ENCODE measurements around the gene ZSCAN30. TPM values are rescaled to one million over a fixed set of nuclear protein-coding genes. Genes with fewer than 3 reads are reported as not detected.

ZSCAN30 gene
- total RNA-seq: 10 to 100 TPM; 12.9 to 18.1 TPM

- Mint-ChIP-seq H3K4me1 (peaks cover 38% of the 10 kb centered on the region), H3K27me3 (no peaks in the 10 kb centered on the region), H3K36me3 (peaks cover 68% of the 10 kb centered on the region), H3K27ac (peak within 1 kb of the TSS; percentile 94), H3K9me3 (ENCODE audit: low read depth) (peaks cover 14% of the 10 kb centered on the region), H3K4me3 (peak within 1 kb of the TSS; percentile 99)
- ATAC-seq (peak; percentile 99), DNase-seq (peak; percentile 97)
- CTCF ChIA-PET: interaction anchor here (0.6 to 2.3 kb wide), 8 partner anchors 10 to 192 kb away, joined by 3 to 10 read pairs (median 3); partner anchors contain the start of genes ZNF24 and ZNF397
Measured at GRCh38 chr18:35290094-35290735, at the start of gene ZSCAN30. Gene ZSCAN30, minus strand, starts transcription at chr18:35290229. Its CDS starts 25,877 bp downstream, at chr18:35264352.

GRCh38 chr18:35337286-35337685 lies 47.3 kb upstream of the ZSCAN30 start:
- Mint-ChIP-seq H3K27ac (no peak overlapping the region), H3K9me3 (ENCODE audit: low read depth) (peaks cover 2% of the 10 kb centered on the region), H3K36me3 (peaks cover 91% of the 10 kb centered on the region), H3K4me1 (peaks cover 14% of the 10 kb centered on the region), H3K27me3 (no peaks in the 10 kb centered on the region), H3K4me3 (no peak overlapping the region)
- CTCF ChIA-PET: interaction anchor here (0.8 kb wide), 1 partner anchor 18 kb away, joined by 3 read pairs; no protein-coding TSS in a partner anchor
- DNase-seq (no peak), ATAC-seq (no peak)

GRCh38 chr18:35335866-35336265 lies 45.8 kb upstream of the ZSCAN30 start:
- Mint-ChIP-seq H3K27me3 (no peaks in the 10 kb centered on the region), H3K4me3 (no peak overlapping the region), H3K4me1 (peaks cover 12% of the 10 kb centered on the region), H3K27ac (no peak overlapping the region), H3K36me3 (peaks cover 83% of the 10 kb centered on the region), H3K9me3 (ENCODE audit: low read depth) (peaks cover 2% of the 10 kb centered on the region)
- CTCF ChIA-PET: no interaction called here
- ATAC-seq: no peak
- no peak for DNase-seq

GRCh38 chr18:35334821-35335220 lies 44.8 kb upstream of the ZSCAN30 start:
- Mint-ChIP-seq H3K4me1 (peaks cover 9% of the 10 kb centered on the region), H3K9me3 (ENCODE audit: low read depth) (peaks cover 2% of the 10 kb centered on the region), H3K4me3 (no peak overlapping the region), H3K27me3 (no peaks in the 10 kb centered on the region), H3K36me3 (peaks cover 73% of the 10 kb centered on the region), H3K27ac (no peak overlapping the region)
- DNase-seq (no peak), ATAC-seq (no peak)
- CTCF ChIA-PET: no interaction called here

- Mint-ChIP-seq H3K9me3 (ENCODE audit: low read depth) (peaks cover 2% of the 10 kb centered on the region), H3K4me1 (peaks cover 3% of the 10 kb centered on the region), H3K36me3 (peaks cover 67% of the 10 kb centered on the region), H3K27me3 (no peaks in the 10 kb centered on the region), H3K4me3 (no peak overlapping the region), H3K27ac (no peak overlapping the region)
- DNase-seq (no peak), ATAC-seq (no peak)
- CTCF ChIA-PET: no interaction called here
Measured at GRCh38 chr18:35334212-35334611, 44.2 kb upstream of the ZSCAN30 start.

GRCh38 chr18:35331367-35332087 lies 41.5 kb upstream of the ZSCAN30 start:
- Mint-ChIP-seq H3K4me3 (no peak overlapping the region), H3K4me1 (no peaks in the 10 kb centered on the region), H3K9me3 (ENCODE audit: low read depth) (peaks cover 3% of the 10 kb centered on the region), H3K27me3 (no peaks in the 10 kb centered on the region), H3K27ac (no peak overlapping the region), H3K36me3 (peaks cover 42% of the 10 kb centered on the region)
- no peak for ATAC-seq
- DNase-seq: no peak
- CTCF ChIA-PET: interaction anchor here (1.5 kb wide), 1 partner anchor 99 kb away, joined by 5 read pairs; no protein-coding TSS in a partner anchor

- ATAC-seq: no peak
- peaks cover 18% of the 10 kb centered on the region for H3K36me3 Mint-ChIP-seq
- peaks cover 2% of the 10 kb centered on the region for H3K9me3 Mint-ChIP-seq (ENCODE audit: low read depth)
- no peak overlapping the region for H3K4me3 Mint-ChIP-seq
- CTCF ChIA-PET: no interaction called here
- H3K27me3 Mint-ChIP-seq: no peaks in the 10 kb centered on the region
- H3K27ac Mint-ChIP-seq: no peak overlapping the region
- H3K4me1 Mint-ChIP-seq: no peaks in the 10 kb centered on the region
- DNase-seq: no peak
Measured at GRCh38 chr18:35328868-35329267, 38.8 kb upstream of the ZSCAN30 start.

GRCh38 chr18:35326695-35327387 lies 36.8 kb upstream of the ZSCAN30 start:
- no peaks in the 10 kb centered on the region for H3K4me1 Mint-ChIP-seq
- H3K36me3 Mint-ChIP-seq: peaks cover 1% of the 10 kb centered on the region
- peaks cover 4% of the 10 kb centered on the region for H3K9me3 Mint-ChIP-seq (ENCODE audit: low read depth)
- no peak for ATAC-seq
- no peak overlapping the region for H3K4me3 Mint-ChIP-seq
- H3K27ac Mint-ChIP-seq: no peak overlapping the region
- DNase-seq: no peak
- CTCF ChIA-PET: interaction anchor here (1.0 to 1.4 kb wide), 2 partner anchors 39 to 59 kb away, joined by 3 read pairs; no protein-coding TSS in a partner anchor
- H3K27me3 Mint-ChIP-seq: no peaks in the 10 kb centered on the region

GRCh38 chr18:35324926-35325655 lies 35.1 kb upstream of the ZSCAN30 start:
- CTCF ChIA-PET: no interaction called here
- no peak overlapping the region for H3K27ac Mint-ChIP-seq
- peaks cover 1% of the 10 kb centered on the region for H3K36me3 Mint-ChIP-seq
- DNase-seq (no peak), ATAC-seq (no peak)
- no peak overlapping the region for H3K4me3 Mint-ChIP-seq
- H3K27me3 Mint-ChIP-seq: no peaks in the 10 kb centered on the region
- no peaks in the 10 kb centered on the region for H3K4me1 Mint-ChIP-seq
- peaks cover 4% of the 10 kb centered on the region for H3K9me3 Mint-ChIP-seq (ENCODE audit: low read depth)

- no peaks in the 10 kb centered on the region for H3K4me1 Mint-ChIP-seq
- H3K36me3 Mint-ChIP-seq: peaks cover 3% of the 10 kb centered on the region
- no peak for ATAC-seq
- H3K27ac Mint-ChIP-seq: no peak overlapping the region
- DNase-seq: no peak
- CTCF ChIA-PET: no interaction called here
- H3K4me3 Mint-ChIP-seq: no peak overlapping the region
- H3K27me3 Mint-ChIP-seq: no peaks in the 10 kb centered on the region
- H3K9me3 Mint-ChIP-seq (ENCODE audit: low read depth): peaks cover 2% of the 10 kb centered on the region
Measured at GRCh38 chr18:35322486-35323458, 32.7 kb upstream of the ZSCAN30 start.

- DNase-seq: no peak
- Mint-ChIP-seq H3K36me3 (peaks cover 31% of the 10 kb centered on the region), H3K4me3 (no peak overlapping the region), H3K27ac (no peak overlapping the region), H3K4me1 (no peaks in the 10 kb centered on the region), H3K9me3 (ENCODE audit: low read depth) (peaks cover 43% of the 10 kb centered on the region), H3K27me3 (no peaks in the 10 kb centered on the region)
- CTCF ChIA-PET: no interaction called here
- no peak for ATAC-seq
Measured at GRCh38 chr18:35311496-35311895, 21.5 kb upstream of the ZSCAN30 start.

- no peak for DNase-seq
- CTCF ChIA-PET: interaction anchor here (1.2 kb wide), 1 partner anchor 66 kb away, joined by 3 read pairs; the partner anchor contains the start of gene ZNF397
- H3K4me1 Mint-ChIP-seq: no peaks in the 10 kb centered on the region
- H3K36me3 Mint-ChIP-seq: peaks cover 71% of the 10 kb centered on the region
- peaks cover 56% of the 10 kb centered on the region for H3K9me3 Mint-ChIP-seq (ENCODE audit: low read depth)
- no peak for ATAC-seq
- H3K27ac Mint-ChIP-seq: no peak overlapping the region
- H3K27me3 Mint-ChIP-seq: no peaks in the 10 kb centered on the region
- H3K4me3 Mint-ChIP-seq: no peak overlapping the region
Measured at GRCh38 chr18:35306588-35307250, 16.7 kb upstream of the ZSCAN30 start.

All from activated CD8-positive, alpha-beta memory T cell treated with anti-CD3 and anti-CD28 coated beads, Interleukin-2, amount 10 ng/mL, durations not matched to agents 7 days and 5 days (primary cell).